ENCODE data around the gene LRRC26. TPM values are rescaled to one million over a fixed set of nuclear protein-coding genes. Genes with fewer than 3 reads are reported as not detected.
"Not testable (repeated sequence)": the region's sequence is repeated elsewhere in the genome, so short reads cannot be mapped to it uniquely, and the experiment has no call there.

The LRRC26 gene
- total RNA-seq, 2 experiments from 2014 or later: not detected

- CTCF ChIA-PET: no interaction called here
These were observed 22.1 kb downstream of the LRRC26 start for GRCh38 chr9:137147793-137148160.

GRCh38 chr9:137147091-137147792 lies 22.6 kb downstream of the LRRC26 start:
- ChIA-PET CTCF (no interaction called here), POLR2A (no interaction called here)

More at GRCh38 chr9:137147793-137148160, 22.1 kb downstream of the LRRC26 start:
- POLR2A ChIA-PET: no interaction called here

GRCh38 chr9:137146527-137146918 lies 23.3 kb downstream of the LRRC26 start:
- CTCF ChIA-PET: no interaction called here
- POLR2A ChIA-PET: no interaction called here

- POLR2A ChIA-PET: no interaction called here
- CTCF ChIA-PET: interaction anchor here (0.6 kb wide), 1 partner anchor 235 kb away, joined by 3 read pairs; no protein-coding TSS in a partner anchor
These were observed 23.9 kb downstream of the LRRC26 start for GRCh38 chr9:137145731-137146526.

GRCh38 chr9:137143459-137143858 lies 26.4 kb downstream of the LRRC26 start:
- CTCF ChIA-PET: interaction anchor here (0.8 kb wide), 1 partner anchor 9 kb away, joined by 5 read pairs; no protein-coding TSS in a partner anchor
- POLR2A ChIA-PET: no interaction called here

- POLR2A ChIA-PET: no interaction called here
- CTCF ChIA-PET: interaction anchor here (0.8 kb wide), 1 partner anchor 8 kb away, joined by 5 read pairs; no protein-coding TSS in a partner anchor
These were observed 27.6 kb downstream of the LRRC26 start for GRCh38 chr9:137141976-137142936.

- ChIA-PET CTCF (no interaction called here), POLR2A (no interaction called here)
These were observed 28.6 kb downstream of the LRRC26 start for GRCh38 chr9:137141050-137141810.

- ChIA-PET CTCF (interaction anchor here (1.4 kb wide), 1 partner anchor 49 kb away, joined by 4 read pairs; no protein-coding TSS in a partner anchor), POLR2A (no interaction called here)
These were observed 29.5 kb downstream of the LRRC26 start for GRCh38 chr9:137140151-137141012.

- POLR2A ChIA-PET: no interaction called here
- CTCF ChIA-PET: interaction anchor here (0.9 to 1.4 kb wide), 2 partner anchors 36 to 50 kb away, joined by 3 to 4 read pairs; no protein-coding TSS in a partner anchor
These were observed 30.2 kb downstream of the LRRC26 start for GRCh38 chr9:137139468-137140150.

- ChIA-PET CTCF (interaction anchor here (0.9 to 1.4 kb wide), 2 partner anchors 37 to 50 kb away, joined by 3 to 4 read pairs; no protein-coding TSS in a partner anchor), POLR2A (no interaction called here)
These were observed 31.0 kb downstream of the LRRC26 start, which contains the start of gene GRIN1 for GRCh38 chr9:137138722-137139467. Gene GRIN1 (plus strand): TSS chr9:137139154. CDS start chr9:137139487, 333 bp downstream.

GRCh38 chr9:137138058-137138721 lies 31.7 kb downstream of the LRRC26 start:
- POLR2A ChIA-PET: no interaction called here
- CTCF ChIA-PET: no interaction called here

- ChIA-PET CTCF (interaction anchor here (1.3 kb wide), 1 partner anchor 100 kb away, joined by 3 read pairs; no protein-coding TSS in a partner anchor), POLR2A (no interaction called here)
These were observed 32.8 kb downstream of the LRRC26 start for GRCh38 chr9:137136881-137137607.

GRCh38 chr9:137136261-137136880 lies 33.5 kb downstream of the LRRC26 start:
- ChIA-PET POLR2A (no interaction called here), CTCF (interaction anchor here (1.3 kb wide), 1 partner anchor 100 kb away, joined by 3 read pairs; no protein-coding TSS in a partner anchor)

GRCh38 chr9:137135154-137135553 lies 34.7 kb downstream of the LRRC26 start:
- CTCF ChIA-PET: interaction anchor here (1.2 kb wide), 1 partner anchor 8 kb away, joined by 5 read pairs; no protein-coding TSS in a partner anchor
- POLR2A ChIA-PET: not testable (repeated sequence)

- POLR2A ChIA-PET: no interaction called here
- CTCF ChIA-PET: interaction anchor here (1.2 kb wide), 1 partner anchor 9 kb away, joined by 5 read pairs; no protein-coding TSS in a partner anchor
These were observed 35.7 kb downstream of the LRRC26 start for GRCh38 chr9:137134191-137134590.
